A204.1 (cell line): ENCODE data around the gene CD38.

ENCODE experiments used
- FAIRE-seq: peaks from 2 replicates; lab custom pipeline; 2012; peaks lifted over from hg19 to GRCh38; lab: Jason Lieb, UNC

Gene CD38

GRCh38 chr4:15868826-15869413, 90.8 kb downstream of the CD38 start:
- FAIRE-seq = no peak

GRCh38 chr4:15870079-15870478, 92.0 kb downstream of the CD38 start:
- FAIRE-seq = no peak

GRCh38 chr4:15870921-15871664, 93.0 kb downstream of the CD38 start:
- no peak for FAIRE-seq

DNA sequence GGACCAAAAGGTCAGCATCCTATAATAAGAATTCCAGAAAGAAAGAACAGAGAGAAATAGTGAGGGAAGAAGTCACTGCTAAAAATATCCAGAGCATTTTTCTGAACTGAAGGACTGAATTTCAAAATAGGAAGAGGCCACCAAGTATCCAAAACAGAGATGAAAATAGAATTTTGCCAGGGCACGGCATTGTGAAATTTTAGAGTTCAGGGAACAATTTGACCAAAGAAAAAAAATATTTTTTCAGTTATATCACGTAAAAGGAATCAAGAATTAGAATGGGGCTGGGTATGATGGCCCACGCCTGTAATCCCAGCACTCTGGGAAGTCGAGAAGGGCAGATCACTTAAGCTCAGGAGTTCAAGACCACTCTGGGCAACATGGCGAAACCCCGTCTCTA, 95.0 kb downstream of the CD38 start:
- FAIRE-seq = no peak

- FAIRE-seq = no peak
Observed at GRCh38 chr4:15874671-15875070, 96.5 kb downstream of the CD38 start.

GRCh38 chr4:15875663-15876460, 97.7 kb downstream of the CD38 start:
- FAIRE-seq = no peak

- FAIRE-seq = no peak
Observed at GRCh38 chr4:15878011-15878410, 99.9 kb downstream of the CD38 start.

DNA sequence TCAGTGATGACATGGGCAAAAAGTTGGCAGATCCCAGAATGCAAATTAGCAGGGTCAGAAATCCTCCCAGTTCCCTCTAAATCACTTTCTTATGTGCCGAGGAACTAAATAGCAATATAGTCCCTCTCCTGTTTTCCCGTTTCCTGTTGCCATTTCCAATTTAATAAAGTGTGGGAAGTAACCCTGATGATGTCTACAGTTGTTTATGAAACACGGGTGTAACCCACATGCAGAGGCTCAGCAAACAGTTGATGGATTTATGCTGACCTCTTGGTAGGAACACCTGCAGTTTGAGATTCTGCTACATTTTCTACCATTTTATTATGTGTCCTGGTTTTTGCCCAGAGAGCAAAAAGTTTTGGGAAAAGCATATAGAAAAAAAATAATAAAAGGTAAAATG, 103.7 kb downstream of the CD38 start:
- FAIRE-seq = no peak

- FAIRE-seq = no peak
Observed at GRCh38 chr4:15882675-15883086, 104.6 kb downstream of the CD38 start.

GRCh38 chr4:15883610-15884243, 105.6 kb downstream of the CD38 start:
- FAIRE-seq = no peak

DNA sequence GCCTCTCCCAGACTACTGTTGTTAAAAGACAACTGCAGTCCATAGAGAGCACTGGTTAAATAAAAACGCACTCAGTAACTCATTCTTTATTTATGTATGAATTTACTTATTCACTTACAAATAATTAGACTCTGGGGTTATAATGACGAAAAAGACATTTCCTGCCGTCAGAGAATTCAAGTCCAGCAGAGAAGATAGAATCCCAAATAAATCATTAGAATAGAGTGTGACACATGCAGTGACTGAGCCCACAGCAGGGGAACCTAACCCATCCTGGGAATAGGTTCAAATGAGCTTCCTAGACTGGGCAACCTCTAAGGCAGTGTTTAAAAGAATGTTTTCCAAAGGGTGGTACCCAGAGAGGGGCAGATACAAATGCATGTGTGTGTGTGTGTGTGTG, 106.5 kb downstream of the CD38 start:
- FAIRE-seq = no peak

- FAIRE-seq = no peak
Observed at GRCh38 chr4:15885422-15885821, 107.3 kb downstream of the CD38 start.

- no peak for FAIRE-seq
Observed at GRCh38 chr4:15888515-15888914, 110.4 kb downstream of the CD38 start.

DNA sequence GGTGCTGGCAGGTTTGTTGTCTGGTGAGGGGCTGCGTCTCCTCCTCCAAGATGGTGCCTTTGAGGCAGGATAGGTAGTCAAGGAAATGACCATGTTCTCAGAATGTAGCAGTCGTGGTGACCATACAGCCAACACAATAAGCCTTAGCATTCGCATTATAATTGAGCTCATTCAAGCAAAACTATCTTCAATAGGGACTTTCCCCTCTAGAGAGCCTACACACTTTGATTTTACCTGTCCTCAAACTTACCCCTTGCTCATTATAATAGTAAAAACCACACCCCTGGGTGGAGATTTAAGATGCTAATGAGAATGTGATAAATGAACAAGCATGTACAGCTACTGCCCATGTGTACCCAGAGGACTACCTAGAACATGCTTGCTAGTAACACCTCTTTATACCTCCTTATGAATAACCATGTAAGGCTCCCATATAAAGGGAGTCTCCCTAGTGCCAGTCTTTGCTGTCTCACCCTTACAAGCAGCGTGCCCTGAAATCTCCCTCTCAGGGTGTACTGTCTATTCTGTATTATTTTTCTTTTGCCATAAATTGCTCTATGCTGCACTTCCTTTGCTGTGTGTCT, 112.2 kb downstream of the CD38 start:
- no peak for FAIRE-seq

- no peak for FAIRE-seq
Observed at GRCh38 chr4:15891312-15891711, 113.2 kb downstream of the CD38 start.

GRCh38 chr4:15893962-15894361, 115.8 kb downstream of the CD38 start:
- FAIRE-seq = no peak

DNA sequence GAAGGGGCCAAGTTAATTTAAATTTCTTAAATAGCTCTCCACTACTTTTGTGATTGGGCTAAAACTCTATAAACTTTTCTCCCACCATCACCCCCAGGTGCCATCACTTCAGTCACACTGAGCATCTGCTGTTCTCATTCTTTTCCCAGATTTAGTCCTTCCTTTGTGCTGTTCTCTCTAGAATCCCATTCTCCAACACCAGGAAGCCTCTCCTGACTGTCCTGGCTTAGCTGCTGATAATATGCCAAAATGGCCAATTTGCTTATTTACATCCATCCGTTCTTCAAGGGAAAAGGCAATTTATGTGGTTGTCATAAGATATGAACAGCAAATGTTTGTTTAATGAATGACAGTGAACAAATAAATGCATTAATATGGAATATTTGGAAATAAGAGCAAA, 116.3 kb downstream of the CD38 start:
- FAIRE-seq = no peak

- FAIRE-seq = no peak
Observed at GRCh38 chr4:15894921-15895916, 117.1 kb downstream of the CD38 start.

DNA sequence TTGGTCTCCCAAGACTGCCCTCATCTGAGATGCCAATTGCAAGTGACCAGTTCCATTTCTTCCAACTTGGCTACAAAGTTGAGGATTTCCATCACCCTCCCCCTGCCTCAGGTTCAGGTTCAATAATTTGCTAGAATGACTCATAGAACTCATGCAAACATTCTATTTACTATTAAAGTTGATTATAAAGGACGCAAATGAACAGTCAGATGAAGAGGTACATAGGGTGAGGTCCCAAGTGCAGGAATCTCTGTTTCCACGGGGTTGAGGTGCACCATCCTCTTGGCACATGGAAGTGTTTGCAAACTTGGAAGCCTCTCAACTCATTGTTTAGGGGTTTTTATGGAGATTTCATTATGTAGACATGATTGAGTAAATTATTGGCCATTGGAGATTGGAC, 119.4 kb downstream of the CD38 start:
- FAIRE-seq = no peak

DNA sequence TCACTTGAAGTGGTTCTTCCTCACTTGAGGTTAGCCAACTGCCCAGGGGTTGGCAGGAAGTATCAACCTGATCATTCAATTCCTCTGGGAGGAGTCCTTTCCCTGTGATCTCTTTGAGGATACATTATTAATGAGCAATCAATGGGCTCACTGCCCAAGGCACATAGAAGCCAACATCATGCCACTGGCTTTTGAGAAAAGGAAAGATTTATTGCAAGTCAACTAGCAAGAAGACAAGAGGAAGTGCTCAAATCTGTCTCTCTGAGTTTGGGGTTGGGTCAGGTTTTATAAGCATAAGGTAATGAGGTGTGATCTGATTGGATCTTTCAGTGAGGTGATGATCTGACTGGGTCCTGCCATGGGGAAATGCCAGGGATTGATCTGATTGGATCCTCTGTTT, 120.8 kb downstream of the CD38 start:
- FAIRE-seq = no peak

- no peak for FAIRE-seq
Observed at GRCh38 chr4:15899511-15899910, 121.4 kb downstream of the CD38 start.
